CD4-positive, alpha-beta T cell treated with Interleukin-17A for 4 hours (primary cell): ENCODE data around the gene PLP2.
A peak's percentile ranks its signal among the peaks of the same experiment; 100 is the strongest.

Experiments
- DNase-seq: peaks from one replicate; pipeline ENCODE4 v3.0.0-alpha.2; 2020; ENCODE audit warnings: mixed read lengths

PLP2 gene

GRCh38 chrX:49187526-49187925 lies 15.8 kb downstream of the PLP2 start:
- no peak for DNase-seq

DNA sequence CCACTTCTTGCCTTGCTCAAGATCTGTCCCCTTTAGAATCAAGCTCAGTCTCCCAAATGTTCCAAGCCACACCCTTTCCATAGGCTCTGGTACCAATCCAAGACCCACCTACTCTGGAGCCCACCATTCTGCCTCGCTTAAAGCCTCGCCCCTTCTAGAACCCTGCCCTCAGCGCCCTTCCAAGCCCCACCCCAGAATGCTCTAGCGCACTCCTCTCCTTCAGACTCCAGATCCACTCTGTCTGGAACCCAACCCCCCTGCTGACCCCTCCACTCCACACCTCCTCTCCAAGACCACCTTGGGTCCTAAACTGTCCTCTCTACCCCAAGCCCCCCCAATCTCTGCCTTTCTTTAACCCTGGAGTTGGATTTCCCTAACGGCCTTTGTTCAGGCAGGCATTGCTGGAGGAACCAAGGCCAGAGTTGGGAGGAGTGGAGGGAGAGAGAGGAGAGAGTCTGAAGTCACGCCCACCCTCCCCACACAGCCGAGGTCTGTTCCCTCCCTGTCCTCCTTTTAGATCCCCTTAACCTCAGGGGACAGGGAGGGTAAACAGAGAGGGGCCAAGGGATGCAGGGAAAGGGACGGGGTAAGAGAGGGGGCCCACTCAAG lies 16.9 kb downstream of the PLP2 start:
- no peak for DNase-seq

DNA sequence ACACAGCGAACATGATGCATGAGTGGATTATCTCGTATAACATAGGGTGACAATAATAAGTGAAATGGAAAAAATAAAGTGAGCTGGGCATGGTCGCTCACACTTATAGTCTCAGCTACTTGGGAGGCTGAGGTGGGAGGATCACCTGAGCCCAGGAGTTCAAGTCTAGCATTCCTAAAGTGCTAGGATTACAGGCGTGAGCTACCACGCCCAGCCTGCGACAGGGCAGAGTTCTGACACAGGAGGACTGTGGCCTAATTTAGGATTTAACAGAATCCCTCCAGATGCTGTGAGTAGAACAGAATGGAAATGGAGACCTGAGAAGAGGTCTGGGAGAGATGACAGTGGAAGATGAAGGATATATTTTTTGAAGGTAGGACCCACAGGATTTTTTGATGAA lies 17.9 kb downstream of the PLP2 start:
- DNase-seq = no peak

- DNase-seq = peak; percentile 84
These were observed 19.3 kb downstream of the PLP2 start for GRCh38 chrX:49190821-49191573.

GRCh38 chrX:49191574-49192011 lies 19.9 kb downstream of the PLP2 start:
- no peak for DNase-seq

DNA sequence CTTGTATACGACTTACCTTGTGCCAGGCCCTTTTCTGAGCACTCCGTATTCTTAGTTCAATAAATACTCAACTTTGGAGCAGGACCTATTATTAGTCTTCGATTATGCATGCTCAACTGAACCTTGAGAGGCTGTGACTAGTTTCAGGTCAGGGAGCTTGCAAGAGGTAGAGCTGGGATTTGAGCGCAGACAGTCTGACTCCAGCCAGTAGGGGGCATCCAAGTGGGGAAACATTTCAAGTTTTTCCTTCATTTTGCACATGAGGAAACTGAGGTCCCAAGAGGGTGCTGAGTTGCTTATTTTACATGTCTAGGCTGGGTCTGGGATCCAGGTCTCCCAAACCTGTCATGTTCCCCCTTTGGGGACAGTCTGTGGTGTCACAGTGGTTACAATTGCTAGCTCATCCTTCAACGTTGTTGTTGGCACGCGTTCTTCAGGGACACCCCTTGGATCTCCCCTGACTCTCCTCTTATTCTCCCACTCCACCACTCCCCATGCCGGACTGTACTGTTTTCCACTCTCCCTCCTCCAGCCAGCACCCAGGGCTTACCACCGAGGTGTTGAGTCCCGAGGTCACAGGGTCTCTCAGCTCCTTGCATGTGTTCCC lies 21.1 kb downstream of the PLP2 start:
- peak; percentile 57 for DNase-seq

GRCh38 chrX:49193542-49193964 lies 21.9 kb downstream of the PLP2 start:
- DNase-seq = no peak

DNA sequence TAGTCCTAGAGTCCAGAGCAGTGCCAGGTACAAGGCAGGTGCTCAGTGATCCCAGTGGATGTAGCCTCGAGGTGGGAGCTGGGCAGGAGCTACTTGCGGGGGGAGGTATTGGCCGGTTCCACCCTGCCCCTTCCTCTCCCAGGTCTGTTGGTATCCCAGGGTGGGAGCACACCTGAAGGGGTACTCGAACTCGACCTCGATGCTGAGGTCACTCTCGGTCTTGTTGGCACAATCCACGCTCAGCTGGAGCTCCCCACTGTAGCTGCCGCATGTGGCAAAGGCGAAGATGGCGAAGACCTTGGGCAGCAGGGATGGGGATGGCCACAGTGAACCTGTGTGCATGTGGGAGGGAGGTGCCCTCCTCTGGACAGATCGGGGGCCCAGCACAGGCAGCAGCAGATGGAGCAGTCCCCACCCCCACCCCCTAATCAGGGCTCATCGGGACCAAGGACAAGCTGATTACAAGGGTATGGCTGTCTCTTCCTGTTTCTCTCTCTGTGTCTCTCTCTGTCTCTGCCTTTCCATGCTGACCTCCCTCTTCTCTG lies 25.9 kb downstream of the PLP2 start:
- DNase-seq = no peak

DNA sequence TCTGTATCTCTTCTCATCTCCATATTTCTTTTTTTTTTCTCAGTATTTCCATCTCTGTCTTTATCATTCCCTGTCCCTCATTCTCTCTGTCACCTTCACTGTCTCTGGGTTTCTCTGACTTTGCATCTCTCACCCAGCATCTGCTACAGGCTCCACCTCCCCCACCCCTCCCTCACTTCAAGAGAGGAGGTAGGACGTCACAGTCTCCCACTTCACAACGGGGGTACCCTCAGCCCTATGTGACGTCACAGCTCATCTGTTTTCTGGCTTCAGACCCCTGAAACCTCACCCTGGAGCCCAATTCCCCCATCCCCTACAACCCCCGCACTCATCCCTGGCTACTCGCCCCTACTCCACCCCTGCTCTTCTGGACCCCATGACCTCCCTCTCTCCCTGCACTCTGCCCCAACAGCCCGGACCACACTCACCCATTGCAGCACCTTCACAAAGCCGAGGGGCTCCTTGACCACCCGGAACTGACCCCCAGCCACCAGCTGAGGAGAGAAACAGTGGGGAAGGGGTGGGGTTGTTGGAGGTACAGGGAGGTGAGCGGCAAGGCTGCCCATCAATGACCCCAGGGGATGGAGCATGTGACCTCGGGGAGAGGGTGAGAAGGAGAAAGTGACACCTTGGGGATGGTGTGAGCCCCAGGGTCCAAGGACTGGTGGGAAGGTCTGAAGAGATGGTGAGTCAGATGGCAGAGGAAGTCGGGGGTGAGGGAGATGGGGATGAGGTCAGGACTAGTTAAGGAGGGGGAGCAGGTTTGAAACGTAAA lies 27.0 kb downstream of the PLP2 start:
- no peak for DNase-seq

DNA sequence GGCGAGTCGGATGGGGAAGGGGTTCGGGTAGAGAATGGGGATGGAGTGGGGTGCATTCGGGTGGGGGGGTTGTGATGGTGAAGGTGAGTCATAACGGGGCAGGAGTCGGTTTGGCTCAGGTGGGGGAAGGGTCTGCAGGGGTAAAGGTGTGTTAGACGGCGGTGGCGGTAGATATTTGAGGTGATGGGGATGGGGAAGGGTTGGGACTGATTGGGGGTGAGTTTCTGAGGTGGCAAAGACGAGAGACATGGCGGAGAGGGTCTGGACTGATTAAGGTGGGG lies 27.6 kb downstream of the PLP2 start:
- no peak for DNase-seq

DNA sequence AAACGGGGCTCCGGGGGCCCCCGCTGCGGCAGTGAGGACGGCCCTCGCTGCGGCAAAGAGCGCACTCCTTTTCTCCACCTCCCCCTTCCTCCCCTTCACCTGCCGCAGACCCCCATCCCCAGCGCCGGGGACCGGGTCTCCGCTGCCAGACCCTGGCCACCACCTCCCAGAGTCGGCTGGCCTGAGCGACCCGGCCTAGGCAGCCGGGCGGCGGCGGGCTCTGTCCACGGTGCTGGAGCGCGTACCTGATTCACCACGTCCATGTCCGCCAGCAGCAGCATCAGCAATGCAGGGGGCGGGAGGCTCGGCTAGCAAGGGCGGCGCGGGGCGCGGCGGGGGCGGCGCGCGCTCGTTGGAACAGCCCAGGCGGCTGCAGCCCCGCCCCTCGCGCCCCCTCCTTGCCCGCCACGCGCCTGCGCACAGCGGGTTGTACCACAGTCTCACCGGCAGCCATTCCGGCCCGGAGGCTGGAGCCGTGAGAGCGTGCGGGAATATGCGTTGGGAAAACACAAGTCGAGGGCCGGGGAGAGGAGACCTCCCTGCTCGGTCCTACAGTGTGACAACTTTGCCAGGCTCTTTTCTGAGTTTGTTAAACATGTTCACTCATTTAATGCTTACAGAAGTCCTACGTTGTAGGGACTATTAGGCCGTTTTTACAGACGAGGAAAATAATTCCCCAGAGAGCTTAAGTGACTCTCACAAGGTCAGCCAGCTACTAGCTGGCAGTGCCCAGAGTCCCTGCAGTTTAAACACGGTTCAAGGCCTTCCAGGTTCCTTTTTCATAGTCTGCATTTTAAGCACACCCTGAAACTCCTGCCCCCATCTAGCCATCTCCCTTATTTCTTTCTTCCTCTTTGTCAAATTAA lies 28.4 kb downstream of the PLP2 start, which contains the start of gene SYP:
SYP (minus strand) TSS at position 288 of the 866 bp plus-strand sequence; CDS start at position 281, 7 bp downstream.
- DNase-seq = peak; percentile 90

DNA sequence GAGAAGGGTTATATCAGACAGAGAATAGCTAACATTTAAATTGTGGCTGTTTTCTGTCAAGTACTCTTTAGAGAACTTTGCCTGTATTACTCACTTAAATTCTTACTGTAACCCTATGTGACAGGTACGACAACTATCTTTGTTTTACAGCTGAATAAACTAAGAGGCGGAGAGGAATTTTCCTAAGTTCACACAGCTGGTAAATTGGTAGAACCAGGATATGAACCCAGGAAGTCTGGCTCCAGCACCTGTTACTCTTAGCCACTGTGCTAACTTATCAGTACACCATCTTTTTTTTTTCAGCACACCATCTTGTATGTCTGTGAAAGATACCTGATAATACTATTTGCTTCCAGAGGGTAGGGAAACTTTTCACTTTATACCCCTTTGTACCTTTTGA lies 30.3 kb downstream of the PLP2 start:
- no peak for DNase-seq

GRCh38 chrX:49203536-49203935 lies 31.8 kb downstream of the PLP2 start:
- no peak for DNase-seq

GRCh38 chrX:49204017-49204416 lies 32.3 kb downstream of the PLP2 start:
- no peak for DNase-seq

DNA sequence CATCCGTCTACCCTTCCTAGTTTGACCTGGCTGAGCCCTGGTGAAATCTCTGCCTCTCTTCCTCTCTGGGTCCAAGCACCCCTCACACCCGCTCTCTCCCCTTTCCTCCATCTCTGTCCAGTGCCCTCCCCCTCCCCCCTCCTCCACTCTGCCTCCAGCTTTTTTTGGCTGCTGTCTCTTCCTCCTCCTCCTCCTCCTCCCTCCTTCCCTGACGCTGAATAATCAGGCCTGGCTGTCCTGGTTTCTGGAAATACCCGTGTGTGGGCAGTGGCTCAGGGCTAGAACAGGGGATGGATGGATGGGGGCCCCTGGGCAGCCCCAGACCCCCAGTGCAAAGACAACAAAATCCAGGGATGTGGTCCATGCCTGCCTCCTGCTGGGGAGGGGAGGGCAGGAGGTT lies 33.0 kb downstream of the PLP2 start:
- no peak for DNase-seq

DNA sequence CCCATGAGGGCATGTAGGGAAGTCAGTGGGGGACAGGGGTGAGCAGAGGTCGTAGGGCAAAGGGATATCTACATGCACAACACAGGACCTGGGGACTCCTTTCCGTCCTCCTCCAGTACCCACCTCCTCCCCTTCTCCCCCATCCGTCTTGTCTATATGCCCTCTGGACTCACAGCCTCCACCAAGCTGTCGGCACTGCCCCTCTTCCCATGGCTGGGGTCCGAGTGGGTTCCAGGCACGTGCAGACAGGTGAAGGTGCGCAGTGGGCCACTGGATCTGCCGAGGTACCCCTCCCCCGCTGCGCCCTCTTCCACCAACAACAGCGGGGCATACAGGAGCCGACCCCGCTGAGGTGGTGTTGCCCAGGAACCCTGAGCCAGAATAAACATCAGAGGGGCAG lies 33.7 kb downstream of the PLP2 start:
- DNase-seq = no peak

GRCh38 chrX:49206543-49206942 lies 34.8 kb downstream of the PLP2 start:
- no peak for DNase-seq

- DNase-seq = no peak
These were observed 36.7 kb downstream of the PLP2 start for GRCh38 chrX:49208399-49208798.

- DNase-seq = no peak
These were observed 37.9 kb downstream of the PLP2 start for GRCh38 chrX:49209434-49210251.

- DNase-seq = no peak
These were observed 38.7 kb downstream of the PLP2 start for GRCh38 chrX:49210406-49210805.

DNA sequence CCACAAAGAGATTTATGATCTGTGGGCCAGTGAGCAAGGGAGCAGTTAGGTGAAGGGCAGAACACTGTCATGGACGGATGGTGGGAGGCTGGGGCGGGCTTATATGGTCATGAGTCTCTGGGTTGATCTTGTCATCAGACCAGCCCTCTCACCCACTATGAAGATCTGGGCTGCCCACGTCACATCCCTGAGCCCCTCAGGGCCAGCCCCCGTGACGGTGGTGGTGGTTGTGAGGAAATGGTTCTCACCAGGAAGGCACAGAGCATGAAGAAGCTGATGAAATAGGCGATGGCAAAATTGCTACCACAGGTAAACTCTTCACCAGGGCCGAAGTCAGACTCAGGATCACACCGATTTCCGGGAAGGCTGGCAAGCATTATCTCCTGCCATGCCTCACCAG lies 39.4 kb downstream of the PLP2 start:
- no peak for DNase-seq
